B cell (primary cell): ENCODE results near the gene OR5T3. TPM values are rescaled to one million over a fixed set of nuclear protein-coding genes. Genes with fewer than 3 reads are reported as not detected.

Experiments used
- ATAC-seq: fragments of 200-7000 bp; cut with Tn5 transposase; one replicate; pipeline ENCODE4 v1.10.0; 2021; ENCODE audit warnings: low read depth, mild to moderate bottlenecking, moderate number of reproducible peaks, moderate library complexity
- CTCF ChIA-PET: fragments of 350-600 bp; sonication (Branson Sonifier 250); formaldehyde crosslinking; loops from one replicate; lab custom pipeline; 2021; ENCODE audit warnings: antibody characterized with exemption, inconsistent platforms; lab: Charles Lee
- POLR2A ChIA-PET: fragments of 350-600 bp; sonication (Branson Sonifier 250); formaldehyde crosslinking; loops from one replicate; lab custom pipeline; 2021; ENCODE audit warnings: antibody characterized with exemption; lab: Charles Lee
- DNase-seq: peaks from one replicate; pipeline ENCODE4 v3.0.0; 2013
- H2AFZ ChIP-seq: 2 replicates; pipeline ENCODE4 v1.6.1; 2012; ENCODE audit warnings: mild to moderate bottlenecking, low read depth, low read length; ENCODE audit not compliant: insufficient read depth, poor library complexity, severe bottlenecking
- H3K27ac ChIP-seq, 2 donors: 1 replicate in 1 of 2; 2 replicates in 1 of 2; pipeline ENCODE4 v1.5.1; 2012 to 2013; ENCODE audit warnings: low read length in 2 of 2, mild to moderate bottlenecking in 2 of 2, moderate library complexity in 1 of 2
- H3K27me3 ChIP-seq, 4 experiments: fragments of 200-600 bp in 1 of 4; sonication (generic) in 1 of 4; replicated peaks in 1 of 4; 1 replicate in 2 of 4; 2 replicates in 2 of 4; pipeline versions ENCODE4 v1.6.1 to v1.7.0; 2013 to 2016; ENCODE audit warnings: low read length in 3 of 4, mild to moderate bottlenecking in 2 of 4, mixed read lengths in 1 of 4, moderate library complexity in 1 of 4; ENCODE audit not compliant: insufficient read depth in 4 of 4, control insufficient read depth in 3 of 4; ENCODE audit errors: control extremely low read depth in 1 of 4
- H3K36me3 ChIP-seq, 2 experiments: replicated peaks in 1 of 2; 1 replicate in 1 of 2; 2 replicates in 1 of 2; pipeline versions ENCODE4 v1.6.1 to v1.7.1; 2013; ENCODE audit warnings: low read length in 1 of 2; ENCODE audit not compliant: insufficient read depth in 2 of 2, control insufficient read depth in 1 of 2; ENCODE audit errors: control extremely low read depth in 1 of 2, extremely low read depth in 1 of 2
- H3K4me1 ChIP-seq, 2 donors: fragments of 200-600 bp in 1 of 2; sonication (generic) in 1 of 2; 1 replicate in 1 of 2; 2 replicates in 1 of 2; pipeline versions ENCODE4 v1.5.1 to v1.6.1; 2013 to 2017; ENCODE audit warnings: low read length in 2 of 2; ENCODE audit not compliant: control insufficient read depth in 2 of 2, insufficient read depth in 2 of 2
- H3K4me2 ChIP-seq: replicated peaks from 2 replicates; pipeline ENCODE3; 2012; ENCODE audit warnings: mild to moderate bottlenecking, low read depth, low read length; ENCODE audit not compliant: poor library complexity, severe bottlenecking
- H3K4me3 ChIP-seq, 5 experiments: fragments of 200-600 bp in 1 of 5; sonication (generic) in 1 of 5; 1 replicate in 3 of 5; 2 replicates in 2 of 5; pipeline versions ENCODE4 v1.5.1 to v1.7.0; 2011 to 2016; ENCODE audit warnings: low read length in 4 of 5, mild to moderate bottlenecking in 4 of 5, low read depth in 2 of 5, control low read depth in 1 of 5, moderate library complexity in 1 of 5; ENCODE audit not compliant: insufficient read depth in 1 of 5; ENCODE audit errors: control extremely low read depth in 1 of 5, extremely low read depth in 1 of 5
- H3K79me2 ChIP-seq: fragments of 200-600 bp; sonication (generic); one replicate; pipeline ENCODE4 v1.6.0; 2016; ENCODE audit warnings: low read length; ENCODE audit not compliant: control insufficient read depth, insufficient read depth
- H3K9ac ChIP-seq: fragments of 200-600 bp; sonication (generic); 2 replicates; pipeline ENCODE4 v1.6.1; 2017; ENCODE audit warnings: mild to moderate bottlenecking, low read length, moderate library complexity
- H3K9me3 ChIP-seq, 3 donors: one replicate each; pipeline versions ENCODE4 v1.6.1 to v1.7.1; 2013; ENCODE audit warnings: low read length in 2 of 3; ENCODE audit not compliant: control insufficient read depth in 2 of 3, insufficient read depth in 1 of 3; ENCODE audit errors: control extremely low read depth in 1 of 3
- H4K20me1 ChIP-seq: 2 replicates; pipeline ENCODE4 v1.6.0; 2012; ENCODE audit warnings: mild to moderate bottlenecking, low read length; ENCODE audit not compliant: insufficient read depth, control insufficient read depth, poor library complexity, severe bottlenecking
- H3K27ac Mint-ChIP-seq: one replicate; pipeline ENCODE4 v1.8.0; 2021; ENCODE audit warnings: mixed read lengths
- H3K27me3 Mint-ChIP-seq: one replicate; pipeline ENCODE4 v1.8.0; 2021; ENCODE audit warnings: mixed read lengths
- H3K4me1 Mint-ChIP-seq: one replicate; pipeline ENCODE4 v1.8.0; 2021; ENCODE audit warnings: mixed read lengths
- H3K4me3 Mint-ChIP-seq: one replicate; pipeline ENCODE4 v1.8.0; 2021; ENCODE audit warnings: mixed read lengths
- H3K9me3 Mint-ChIP-seq: one replicate; pipeline ENCODE4 v1.8.0; 2022; ENCODE audit warnings: mixed read lengths; ENCODE audit not compliant: insufficient read depth
- CTCF ChIP-seq: fragments of 200-600 bp; IDR thresholded peaks from one replicate; pipeline ENCODE4 v1.8.0; 2022; ENCODE audit warnings: antibody characterized with exemption, mild to moderate bottlenecking
- EZH2 ChIP-seq: IDR thresholded peaks from 2 replicates; pipeline ENCODE4 v1.6.1; 2012; ENCODE audit warnings: borderline replicate concordance, low read depth, mild to moderate bottlenecking, moderate library complexity, low read length; ENCODE audit not compliant: insufficient read depth, poor library complexity, severe bottlenecking
- WGBS: methylation state at CpG from one replicate; pipeline ENCODE4 v1.1.5; 2013; ENCODE audit warnings: missing lambda C conversion rate; ENCODE audit not compliant: insufficient coverage; 5-methylcytosine and 5-hydroxymethylcytosine counted together
- intact Hi-C: fragments of 100-400 bp; cut with micrococcal nuclease; formaldehyde crosslinking; loops from one replicate; pipeline ENCODE4 v1.10.0; 2022
- polyA minus RNA-seq: library from RNA; depleted of rRNA, polyadenylated mRNA; stranded (reverse); fragments of >200 nt; gene quantifications from 2 replicates; pipeline ENCODE4 v1.2.3, GENCODE V29; 2012
- polyA plus RNA-seq: library from polyadenylated mRNA; depleted of rRNA; stranded (reverse); fragments of >200 nt; gene quantifications from 2 replicates; pipeline ENCODE4 v1.2.3, GENCODE V29; 2012
- total RNA-seq, 2 donors: library from RNA; stranded (reverse); fragments of 120-200 nt in 1 of 2; gene quantifications; 1 replicate in 1 of 2; 2 replicates in 1 of 2; pipeline versions ENCODE4 v1.2.3 to v1.2.4, GENCODE V29; 2013 to 2022

Gene OR5T3
- not detected in 2 replicates for total RNA-seq
- total RNA-seq (2013), result not detected
- not detected in 2 replicates for polyA plus RNA-seq
- not detected in 2 replicates for polyA minus RNA-seq

GRCh38 chr11:56251954-56252353 lies at the start of gene OR5T3:
OR5T3 (plus strand) TSS chr11:56252254; CDS start chr11:56252254, 0 bp downstream.
- CTCF ChIA-PET, result no interaction called here
- H3K27me3 ChIP-seq, result no peaks in the 10 kb centered on the region
- Mint-ChIP-seq H3K9me3 (peaks cover 7% of the 10 kb centered on the region), H3K27ac (no peak within 1 kb of the TSS), H3K4me1 (no peaks in the 10 kb centered on the region), H3K4me3 (no peak within 1 kb of the TSS), H3K27me3 (no peaks in the 10 kb centered on the region)
- H3K9me3 ChIP-seq, result peaks cover 0 to 2% (median 1%) of the 10 kb centered on the region in 3 donors
- H3K27ac ChIP-seq, result no peak within 1 kb of the TSS
- no peak for ATAC-seq
- no peak within 1 kb of the TSS for H3K4me2 ChIP-seq
- H2AFZ ChIP-seq, result no peak within 1 kb of the TSS
- no peaks in the 10 kb centered on the region for H3K4me1 ChIP-seq
- POLR2A ChIA-PET, result no interaction called here
- TF ChIP-seq CTCF (no peak), EZH2 (no peak)
- H3K79me2 ChIP-seq, result no peaks in the 10 kb centered on the region
- no peak within 1 kb of the TSS for H3K4me3 ChIP-seq
- no peaks in the 10 kb centered on the region for H4K20me1 ChIP-seq
- H3K9ac ChIP-seq, result no peak within 1 kb of the TSS
- DNase-seq, result no peak
- no peaks in the 10 kb centered on the region for H3K36me3 ChIP-seq
- intact Hi-C loops, result no loop called here

DNA sequence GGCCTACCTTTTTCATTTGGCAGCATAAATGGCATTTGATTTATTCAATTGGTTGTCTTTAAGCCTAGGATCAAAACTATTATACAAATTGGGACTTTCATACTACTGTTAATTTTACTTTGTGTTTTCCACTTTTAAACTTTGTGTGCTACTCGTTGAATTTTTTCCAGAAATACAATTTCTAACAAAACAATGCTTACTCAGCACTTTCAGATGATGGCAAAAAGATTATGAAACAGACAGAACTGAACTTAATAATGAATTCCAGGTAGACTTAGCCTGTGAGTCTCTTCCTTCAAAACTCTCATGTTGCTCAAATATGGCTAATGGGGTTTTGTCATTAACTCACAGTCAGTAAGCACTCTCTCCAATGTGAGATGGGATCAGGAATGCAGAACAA lies 44.3 kb upstream of the OR5T3 start:
- CTCF ChIA-PET, result no interaction called here
- no CpG with 5 or more reads among the region's 1 CpG for WGBS
- intact Hi-C loops, result no loop called here

More for the DNA sequence above, 44.3 kb upstream of the OR5T3 start:
- Histone ChIP-seq H3K36me3 (no peaks in the 10 kb centered on the region), H3K4me1 (no peaks in the 10 kb centered on the region), H4K20me1 (no peaks in the 10 kb centered on the region), H3K79me2 (no peaks in the 10 kb centered on the region), H3K4me3 (no peak overlapping the region), H2AFZ (no peak overlapping the region), H3K4me2 (no peak overlapping the region), H3K9me3 (peaks cover 0 to 8% (median 3%) of the 10 kb centered on the region in 3 donors), H3K9ac (no peak overlapping the region), H3K27ac (no peak overlapping the region), H3K27me3 (no peaks in the 10 kb centered on the region)
- Mint-ChIP-seq H3K9me3 (peaks cover 21% of the 10 kb centered on the region), H3K27ac (no peak overlapping the region), H3K4me1 (no peaks in the 10 kb centered on the region), H3K27me3 (no peaks in the 10 kb centered on the region), H3K4me3 (no peak overlapping the region)
- POLR2A ChIA-PET, result no interaction called here
- DNase-seq (no peak), ATAC-seq (no peak)
- TF ChIP-seq EZH2 (no peak), CTCF (no peak)
